GM12878 (cell line): ENCODE measurements around the gene ICE2. TPM values are rescaled to one million over a fixed set of nuclear protein-coding genes. Genes with fewer than 3 reads are reported as not detected.

Experiments used
- BHLHE40 ChIP-seq, 2 experiments: fragments of 450-650 bp in 1 of 2; IDR thresholded peaks; 2 replicates each; pipeline ENCODE4 v1.6.1; 2011 to 2017; ENCODE audit warnings: low read depth in 2 of 2, borderline replicate concordance in 1 of 2, improper control_type of control experiment in 1 of 2, low read length in 1 of 2, mild to moderate bottlenecking in 1 of 2
- CBFB ChIP-seq: IDR thresholded peaks from 2 replicates; pipeline ENCODE4 v1.6.1; 2016; ENCODE audit warnings: antibody characterized with exemption, low read depth
- EP300 ChIP-seq, 2 experiments: fragments of 150-350 bp in 1 of 2; IDR thresholded peaks; 2 replicates each; pipeline ENCODE4 v1.6.1; 2011 to 2012; ENCODE audit warnings: low read depth in 2 of 2, low read length in 2 of 2, borderline replicate concordance in 1 of 2, improper control_type of control experiment in 1 of 2, inconsistent platforms in 1 of 2; ENCODE audit not compliant: control insufficient read depth in 1 of 2
- IKZF1 ChIP-seq: fragments of 450-650 bp; conservative IDR thresholded peaks from 2 replicates; pipeline ENCODE4 v1.6.1; 2017; ENCODE audit warnings: antibody characterized with exemption, mild to moderate bottlenecking
- PKNOX1 ChIP-seq: fragments of 450-650 bp; IDR thresholded peaks from 2 replicates; pipeline ENCODE4 v1.6.1; 2016; ENCODE audit warnings: mild to moderate bottlenecking
- PRDM15 ChIP-seq: fragments of 450-650 bp; formaldehyde crosslinking; IDR thresholded peaks from 2 replicates; pipeline ENCODE4 v1.4.0; 2020; ENCODE audit warnings: mild to moderate bottlenecking, moderate library complexity
- SMAD5 ChIP-seq: IDR thresholded peaks from 2 replicates; pipeline ENCODE4 v1.6.1; 2016; ENCODE audit warnings: antibody characterized with exemption, low read depth
- SMARCA5 ChIP-seq: fragments of 450-650 bp; IDR thresholded peaks from 2 replicates; pipeline ENCODE4 v1.6.1; 2017; ENCODE audit warnings: mild to moderate bottlenecking
- TBL1XR1 ChIP-seq: IDR thresholded peaks from 2 replicates; pipeline ENCODE4 v1.6.1; 2012; ENCODE audit warnings: low read depth, low read length, improper control_type of control experiment
- polyA plus RNA-seq, 11 experiments: library from polyadenylated mRNA; depleted of rRNA in 4 of 11; unstranded in 6 of 11; stranded (reverse) in 5 of 11; fragments of >200 nt; fragmentation: Nextera tagmentation in 4 of 11; fragmentation: Illumina TruSeq in 1 of 11; extraction: Ambion mirVana in 4 of 11; extraction: Trizol in 1 of 11; gene quantifications; 1 replicate in 1 of 11; 2 replicates in 10 of 11; pipeline versions ENCODE4 v1.2.1 to v1.2.3, GENCODE V29; 2011 to 2016; ENCODE audit warnings: inconsistent platforms in 2 of 11, missing spikeins in 2 of 11, low read depth in 1 of 11
- total RNA-seq, 4 experiments: library from RNA; depleted of rRNA in 3 of 4; stranded (reverse); fragments of >200 nt in 3 of 4; fragmentation: Illumina TruSeq in 1 of 4; extraction: Trizol in 1 of 4; gene quantifications; 2 replicates each; pipeline versions ENCODE4 v1.2.1 to v1.2.3, GENCODE V29; 2013 to 2021
- TF ChIP-seq, protein P1 (sequence below): fragments of 450-650 bp; IDR thresholded peaks from 2 replicates; pipeline ENCODE4 v1.6.1; 2016; ENCODE audit warnings: mild to moderate bottlenecking, moderate library complexity, borderline replicate concordance
- TF ChIP-seq, protein P2 (sequence below): fragments of 150-350 bp; IDR thresholded peaks from 2 replicates; pipeline ENCODE4 v1.6.1; 2014; ENCODE audit warnings: mild to moderate bottlenecking, low read depth, low read length
- TF ChIP-seq, protein P3 (sequence below): fragments of 450-650 bp; IDR thresholded peaks from 2 replicates; pipeline ENCODE4 v1.6.1; 2017; ENCODE audit warnings: low read depth, mild to moderate bottlenecking, moderate library complexity
- TF ChIP-seq, protein P4 (sequence below): fragments of 450-650 bp; IDR thresholded peaks from 2 replicates; pipeline ENCODE4 v1.6.1; 2016; ENCODE audit warnings: mild to moderate bottlenecking

The ICE2 gene
- total and polyA plus RNA-seq, 10 of the 15 experiments (the other 5 are each of a cell fraction or from before 2014, with no cell fraction given), result 14.2 to 62.0 (median 44.9) TPM

DNA sequence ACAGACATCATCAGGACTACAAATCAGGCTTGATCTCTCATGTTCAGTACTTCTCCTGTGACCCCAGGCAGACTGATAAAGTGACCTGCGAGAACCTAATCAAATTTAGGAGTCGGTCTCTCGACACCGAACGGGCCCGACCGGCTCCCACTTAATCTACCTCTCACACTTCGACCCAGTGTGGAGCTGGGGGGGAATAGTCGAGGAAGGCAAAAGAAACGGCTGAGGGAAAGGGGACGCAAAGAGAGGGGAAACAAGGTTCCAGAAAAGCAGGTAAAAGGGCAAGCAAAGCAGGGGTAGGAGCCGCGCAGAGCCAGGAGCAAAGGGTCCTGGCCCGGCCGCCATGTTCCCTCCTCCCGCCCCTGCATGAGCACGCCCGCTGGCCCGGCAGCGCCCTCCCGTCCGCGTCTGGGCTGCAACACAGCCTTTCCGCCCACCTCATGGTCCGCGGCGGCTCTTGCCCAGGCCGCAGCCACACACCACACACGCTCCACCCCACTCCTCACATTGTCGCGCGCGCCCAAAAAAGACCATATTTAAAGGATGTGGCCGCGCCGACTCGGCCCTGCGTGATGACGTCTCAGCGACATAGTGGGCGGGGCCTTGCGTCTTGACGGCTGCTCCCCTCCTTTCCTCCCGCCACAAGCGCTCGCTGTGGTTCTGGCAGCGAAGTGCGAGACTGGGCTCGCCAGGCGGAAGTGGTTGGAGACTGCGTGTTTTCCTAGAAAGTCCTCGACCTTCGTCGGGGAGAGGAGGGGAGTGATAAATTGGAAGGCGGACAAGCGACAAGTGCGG is at the start of gene ICE2 (continued):
- TF ChIP-seq, protein P1, sequence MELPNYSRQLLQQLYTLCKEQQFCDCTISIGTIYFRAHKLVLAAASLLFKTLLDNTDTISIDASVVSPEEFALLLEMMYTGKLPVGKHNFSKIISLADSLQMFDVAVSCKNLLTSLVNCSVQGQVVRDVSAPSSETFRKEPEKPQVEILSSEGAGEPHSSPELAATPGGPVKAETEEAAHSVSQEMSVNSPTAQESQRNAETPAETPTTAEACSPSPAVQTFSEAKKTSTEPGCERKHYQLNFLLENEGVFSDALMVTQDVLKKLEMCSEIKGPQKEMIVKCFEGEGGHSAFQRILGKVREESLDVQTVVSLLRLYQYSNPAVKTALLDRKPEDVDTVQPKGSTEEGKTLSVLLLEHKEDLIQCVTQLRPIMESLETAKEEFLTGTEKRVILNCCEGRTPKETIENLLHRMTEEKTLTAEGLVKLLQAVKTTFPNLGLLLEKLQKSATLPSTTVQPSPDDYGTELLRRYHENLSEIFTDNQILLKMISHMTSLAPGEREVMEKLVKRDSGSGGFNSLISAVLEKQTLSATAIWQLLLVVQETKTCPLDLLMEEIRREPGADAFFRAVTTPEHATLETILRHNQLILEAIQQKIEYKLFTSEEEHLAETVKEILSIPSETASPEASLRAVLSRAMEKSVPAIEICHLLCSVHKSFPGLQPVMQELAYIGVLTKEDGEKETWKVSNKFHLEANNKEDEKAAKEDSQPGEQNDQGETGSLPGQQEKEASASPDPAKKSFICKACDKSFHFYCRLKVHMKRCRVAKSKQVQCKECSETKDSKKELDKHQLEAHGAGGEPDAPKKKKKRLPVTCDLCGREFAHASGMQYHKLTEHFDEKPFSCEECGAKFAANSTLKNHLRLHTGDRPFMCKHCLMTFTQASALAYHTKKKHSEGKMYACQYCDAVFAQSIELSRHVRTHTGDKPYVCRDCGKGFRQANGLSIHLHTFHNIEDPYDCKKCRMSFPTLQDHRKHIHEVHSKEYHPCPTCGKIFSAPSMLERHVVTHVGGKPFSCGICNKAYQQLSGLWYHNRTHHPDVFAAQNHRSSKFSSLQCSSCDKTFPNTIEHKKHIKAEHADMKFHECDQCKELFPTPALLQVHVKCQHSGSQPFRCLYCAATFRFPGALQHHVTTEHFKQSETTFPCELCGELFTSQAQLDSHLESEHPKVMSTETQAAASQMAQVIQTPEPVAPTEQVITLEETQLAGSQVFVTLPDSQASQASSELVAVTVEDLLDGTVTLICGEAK, result peak; percentile 61; the same call in 1 of the 2 replicates
- TF ChIP-seq SMARCA5 (peak; percentile 78), TBL1XR1 (0 out of 2 replicates have a peak, but pooled peaks have one; percentile 21), CBFB (peak; percentile 96), IKZF1 (peak; percentile 91), BHLHE40 (IDR thresholded peaks at IDR 0.05; ENCODE audit: borderline replicate concordance in 1 of 2, low read depth in 2 of 2, low read length in 1 of 2) (peak in 1 of 2 experiments; percentile 77; a peak in 1 of 4 replicates), SMAD5 (peak; percentile 93), PKNOX1 (peak; percentile 67; the same call in 1 of the 2 replicates), EP300 (IDR thresholded peaks at IDR 0.05; ENCODE audit: borderline replicate concordance in 1 of 2, control insufficient read depth in 1 of 2, low read depth in 2 of 2, low read length in 2 of 2) (peak in 1 of 2 experiments; percentile 5; a peak in 1 of 4 replicates), PRDM15 (CRISPR knock-in tag) (no peak)
- TF ChIP-seq, protein P2, sequence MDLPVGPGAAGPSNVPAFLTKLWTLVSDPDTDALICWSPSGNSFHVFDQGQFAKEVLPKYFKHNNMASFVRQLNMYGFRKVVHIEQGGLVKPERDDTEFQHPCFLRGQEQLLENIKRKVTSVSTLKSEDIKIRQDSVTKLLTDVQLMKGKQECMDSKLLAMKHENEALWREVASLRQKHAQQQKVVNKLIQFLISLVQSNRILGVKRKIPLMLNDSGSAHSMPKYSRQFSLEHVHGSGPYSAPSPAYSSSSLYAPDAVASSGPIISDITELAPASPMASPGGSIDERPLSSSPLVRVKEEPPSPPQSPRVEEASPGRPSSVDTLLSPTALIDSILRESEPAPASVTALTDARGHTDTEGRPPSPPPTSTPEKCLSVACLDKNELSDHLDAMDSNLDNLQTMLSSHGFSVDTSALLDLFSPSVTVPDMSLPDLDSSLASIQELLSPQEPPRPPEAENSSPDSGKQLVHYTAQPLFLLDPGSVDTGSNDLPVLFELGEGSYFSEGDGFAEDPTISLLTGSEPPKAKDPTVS, result 0 out of 2 replicates have a peak, but pooled peaks have one; percentile 14
- TF ChIP-seq, protein P3, sequence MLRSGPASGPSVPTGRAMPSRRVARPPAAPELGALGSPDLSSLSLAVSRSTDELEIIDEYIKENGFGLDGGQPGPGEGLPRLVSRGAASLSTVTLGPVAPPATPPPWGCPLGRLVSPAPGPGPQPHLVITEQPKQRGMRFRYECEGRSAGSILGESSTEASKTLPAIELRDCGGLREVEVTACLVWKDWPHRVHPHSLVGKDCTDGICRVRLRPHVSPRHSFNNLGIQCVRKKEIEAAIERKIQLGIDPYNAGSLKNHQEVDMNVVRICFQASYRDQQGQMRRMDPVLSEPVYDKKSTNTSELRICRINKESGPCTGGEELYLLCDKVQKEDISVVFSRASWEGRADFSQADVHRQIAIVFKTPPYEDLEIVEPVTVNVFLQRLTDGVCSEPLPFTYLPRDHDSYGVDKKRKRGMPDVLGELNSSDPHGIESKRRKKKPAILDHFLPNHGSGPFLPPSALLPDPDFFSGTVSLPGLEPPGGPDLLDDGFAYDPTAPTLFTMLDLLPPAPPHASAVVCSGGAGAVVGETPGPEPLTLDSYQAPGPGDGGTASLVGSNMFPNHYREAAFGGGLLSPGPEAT, result peak; percentile 65; the same call in 1 of the 2 replicates
- TF ChIP-seq, protein P4, sequence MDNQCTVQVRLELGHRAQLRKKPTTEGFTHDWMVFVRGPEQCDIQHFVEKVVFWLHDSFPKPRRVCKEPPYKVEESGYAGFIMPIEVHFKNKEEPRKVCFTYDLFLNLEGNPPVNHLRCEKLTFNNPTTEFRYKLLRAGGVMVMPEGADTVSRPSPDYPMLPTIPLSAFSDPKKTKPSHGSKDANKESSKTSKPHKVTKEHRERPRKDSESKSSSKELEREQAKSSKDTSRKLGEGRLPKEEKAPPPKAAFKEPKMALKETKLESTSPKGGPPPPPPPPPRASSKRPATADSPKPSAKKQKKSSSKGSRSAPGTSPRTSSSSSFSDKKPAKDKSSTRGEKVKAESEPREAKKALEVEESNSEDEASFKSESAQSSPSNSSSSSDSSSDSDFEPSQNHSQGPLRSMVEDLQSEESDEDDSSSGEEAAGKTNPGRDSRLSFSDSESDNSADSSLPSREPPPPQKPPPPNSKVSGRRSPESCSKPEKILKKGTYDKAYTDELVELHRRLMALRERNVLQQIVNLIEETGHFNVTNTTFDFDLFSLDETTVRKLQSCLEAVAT, result peak; percentile 77; the same call in 1 of the 2 replicates
